SK-N-SH (cell line): ENCODE measurements around the gene RGS18. TPM values are rescaled to one million over a fixed set of nuclear protein-coding genes. Genes with fewer than 3 reads are reported as not detected.

Experiments used
- CTCF ChIA-PET: fragments of 300-600, 350-600 bp; formaldehyde crosslinking; extraction: SDS; loops from one replicate; lab custom pipeline; 2021; lab: Yijun Ruan, JAX
- POLR2A ChIA-PET: fragments of 350-600 bp; sonication (Branson Sonifier 250); formaldehyde crosslinking; extraction: SDS; loops from one replicate; lab custom pipeline; 2020; ENCODE audit warnings: antibody characterized with exemption, inconsistent platforms; lab: Yijun Ruan, JAX
- DNase-seq: peaks from one replicate; pipeline ENCODE4 v3.0.0; 2012
- H2AFZ ChIP-seq: fragments of 200-600 bp; sonication (generic); 2 replicates; pipeline ENCODE4 v1.8.1; 2016; ENCODE audit warnings: antibody characterized with exemption, mild to moderate bottlenecking, low read depth
- H3F3A ChIP-seq: fragments of 200-600 bp; sonication (generic); replicated peaks from 2 replicates; pipeline ENCODE3; 2016; ENCODE audit warnings: antibody characterized with exemption, mild to moderate bottlenecking; ENCODE audit not compliant: insufficient read depth
- H3K27ac ChIP-seq, 2 experiments: fragments of 200-500 bp in 1 of 2; fragments of 200-600 bp in 1 of 2; sonication (Bioruptor generic) in 1 of 2; sonication (generic), shearing (Covaris generic) in 1 of 2; 2 replicates each; pipeline versions ENCODE4 v1.5.1 to v1.6.1; 2014 to 2016; ENCODE audit warnings: low read depth in 2 of 2, inconsistent platforms in 1 of 2, low read length in 1 of 2, mild to moderate bottlenecking in 1 of 2, mixed read lengths in 1 of 2
- H3K27me3 ChIP-seq: fragments of 200-600 bp; sonication (generic), shearing (Covaris generic); 2 replicates; pipeline ENCODE4 v1.6.1; 2016; ENCODE audit warnings: mixed run types; ENCODE audit not compliant: insufficient read depth
- H3K36me3 ChIP-seq, 2 experiments: fragments of 200-500 bp in 1 of 2; fragments of 200-600 bp in 1 of 2; sonication (Bioruptor generic) in 1 of 2; sonication (generic) in 1 of 2; replicated peaks in 1 of 2; 2 replicates each; pipeline versions ENCODE3 to v1.5.1; 2014 to 2016; ENCODE audit warnings: low read length in 1 of 2, mild to moderate bottlenecking in 1 of 2; ENCODE audit not compliant: insufficient read depth in 2 of 2, control insufficient read depth in 1 of 2
- H3K4me1 ChIP-seq, 2 experiments: fragments of 200-500 bp in 1 of 2; fragments of 200-600 bp in 1 of 2; sonication (Bioruptor generic) in 1 of 2; sonication (generic), shearing (Covaris generic) in 1 of 2; 2 replicates each; pipeline versions ENCODE4 v1.5.1 to v1.6.1; 2014 to 2016; ENCODE audit warnings: low read depth in 1 of 2, low read length in 1 of 2, mixed run types in 1 of 2; ENCODE audit not compliant: insufficient read depth in 2 of 2, control insufficient read depth in 1 of 2
- H3K4me2 ChIP-seq: fragments of 200-600 bp; sonication (generic), shearing (Covaris generic); 2 replicates; pipeline ENCODE4 v1.6.1; 2017; ENCODE audit warnings: mixed run types
- H3K4me3 ChIP-seq, 2 experiments: fragments of 200-500 bp in 1 of 2; fragments of 200-600 bp in 1 of 2; sonication (Bioruptor generic) in 1 of 2; sonication (generic), shearing (Covaris generic) in 1 of 2; 2 replicates each; pipeline versions ENCODE4 v1.5.1 to v1.8.1; 2014 to 2016; ENCODE audit warnings: low read depth in 2 of 2, inconsistent platforms in 1 of 2, low read length in 1 of 2, mild to moderate bottlenecking in 1 of 2, mixed read lengths in 1 of 2, moderate library complexity in 1 of 2
- H3K79me2 ChIP-seq: fragments of 200-600 bp; sonication (generic); 2 replicates; pipeline ENCODE4 v1.8.1; 2017; ENCODE audit warnings: mild to moderate bottlenecking; ENCODE audit not compliant: insufficient read depth
- H3K9ac ChIP-seq: fragments of 200-600 bp; sonication (generic); 2 replicates; pipeline ENCODE4 v1.6.1; 2017; ENCODE audit warnings: mixed run types
- H3K9me2 ChIP-seq: fragments of 200-600 bp; sonication (generic); 2 replicates; pipeline ENCODE4 v1.6.1; 2017; ENCODE audit warnings: mixed run types
- H3K9me3 ChIP-seq: fragments of 200-600 bp; sonication (generic); 2 replicates; pipeline ENCODE4 v1.6.1; 2017; ENCODE audit warnings: mixed run types, mild to moderate bottlenecking, moderate library complexity
- H4K20me1 ChIP-seq: fragments of 200-600 bp; sonication (generic); 2 replicates; pipeline ENCODE4 v1.6.1; 2017; ENCODE audit warnings: mild to moderate bottlenecking, mixed run types; ENCODE audit not compliant: insufficient read depth
- CHD2 ChIP-seq: fragments of 150-350 bp; IDR thresholded peaks from 2 replicates; pipeline ENCODE4 v1.6.1; 2018; ENCODE audit warnings: low read length; ENCODE audit not compliant: partially characterized antibody
- CTCF ChIP-seq: fragments of 200-600 bp; sonication (generic); IDR thresholded peaks from 2 replicates; pipeline ENCODE4 v1.6.1; 2017; ENCODE audit warnings: antibody characterized with exemption, mild to moderate bottlenecking, moderate library complexity
- EP300 ChIP-seq, 2 experiments: IDR thresholded peaks; 2 replicates each; pipeline versions ENCODE4 v1.4.0 to v1.6.1; 2012; ENCODE audit warnings: borderline replicate concordance in 1 of 2, low read depth in 1 of 2, low read length in 1 of 2
- FOXJ3 ChIP-seq: sonication (generic); formaldehyde crosslinking; IDR thresholded peaks from 2 replicates; pipeline ENCODE4 v1.5.1; 2020; ENCODE audit warnings: mild to moderate bottlenecking, missing genetic modification reagents
- FOXM1 ChIP-seq: IDR thresholded peaks from 2 replicates; pipeline ENCODE4 v1.4.0; 2012; ENCODE audit warnings: low read depth, mild to moderate bottlenecking
- GATA2 ChIP-seq: sonication (generic); formaldehyde crosslinking; IDR thresholded peaks from 2 replicates; pipeline ENCODE4 v1.5.0; 2020; ENCODE audit warnings: mild to moderate bottlenecking, missing genetic modification reagents
- MAX ChIP-seq: IDR thresholded peaks from 2 replicates; pipeline ENCODE4 v1.4.0; 2012; ENCODE audit warnings: low read depth
- REST ChIP-seq: IDR thresholded peaks from 2 replicates; pipeline ENCODE4 v1.6.1; 2012; ENCODE audit warnings: mild to moderate bottlenecking, low read depth, low read length, moderate library complexity
- SIN3A ChIP-seq: IDR thresholded peaks from 2 replicates; pipeline ENCODE4 v1.6.1; 2012; ENCODE audit warnings: low read depth, mild to moderate bottlenecking, low read length, moderate library complexity, borderline replicate concordance
- SMC3 ChIP-seq: IDR thresholded peaks from 2 replicates; pipeline ENCODE4 v1.6.1; 2012; ENCODE audit warnings: low read depth, low read length, improper control_type of control experiment
- TAF1 ChIP-seq: IDR thresholded peaks from 2 replicates; pipeline ENCODE4 v1.6.1; 2012; ENCODE audit warnings: low read depth, mild to moderate bottlenecking, low read length, moderate library complexity, borderline replicate concordance
- USF2 ChIP-seq: fragments of 150-350 bp; IDR thresholded peaks from 2 replicates; pipeline ENCODE4 v1.6.1; 2017; ENCODE audit warnings: antibody characterized with exemption, low read length, low read depth, borderline replicate concordance
- YY1 ChIP-seq: IDR thresholded peaks from 2 replicates; pipeline ENCODE4 v1.4.0; 2012; ENCODE audit warnings: low read depth, mild to moderate bottlenecking
- WGBS: methylation state at CpG from one replicate; pipeline ENCODE4 v1.1.6; 2017; ENCODE audit warnings: low lambda C conversion rate; 5-methylcytosine and 5-hydroxymethylcytosine counted together
- polyA plus RNA-seq, 3 experiments: library from polyadenylated mRNA; depleted of rRNA; stranded (reverse); fragments of >200 nt; gene quantifications; 2 replicates each; pipeline ENCODE4 v1.2.3, GENCODE V29; 2012

The RGS18 gene
- polyA plus RNA-seq, 1 of the 3 experiments (the other 2 are of a cell fraction): not detected

GRCh38 chr1:192168964-192169363, 10.7 kb downstream of the RGS18 start:
- Histone ChIP-seq H3K9me2 (no peaks in the 10 kb centered on the region), H3K9ac (no peak overlapping the region), H3K4me1 (no peaks in the 10 kb centered on the region; a peak in 1 of 4 replicates)
- TF ChIP-seq TAF1: no peak
- no peak for TF ChIP-seq MAX
- no peak for TF ChIP-seq SMC3
- TF ChIP-seq SIN3A: no peak
- no peak for TF ChIP-seq YY1
- no peak for TF ChIP-seq FOXM1
- TF ChIP-seq, all 33 proteins: peak for 0
- ChIA-PET POLR2A (no interaction called here), CTCF (no interaction called here)
- peaks cover 4% of the 10 kb centered on the region; the same call in 1 of the 2 replicates for H3K9me3 ChIP-seq
- WGBS: 4% methylated on average over 4 of the region's 4 CpGs
- H3K79me2 ChIP-seq: no peaks in the 10 kb centered on the region
- no peaks in the 10 kb centered on the region for H3F3A ChIP-seq
- no peak for DNase-seq
- no peaks in the 10 kb centered on the region for H4K20me1 ChIP-seq
- H3K36me3 ChIP-seq: no peaks in the 10 kb centered on the region
- no peak overlapping the region for H3K4me2 ChIP-seq
- no peaks in the 10 kb centered on the region for H3K27me3 ChIP-seq
- no peak overlapping the region for H3K27ac ChIP-seq
- no peak overlapping the region for H3K4me3 ChIP-seq
- H2AFZ ChIP-seq: no peak overlapping the region

- no peak for TF ChIP-seq EP300 (IDR thresholded peaks at IDR 0.05; ENCODE audit: borderline replicate concordance in 1 of 2, low read depth in 1 of 2, low read length in 1 of 2)
- no peak for TF ChIP-seq USF2
- TF ChIP-seq FOXJ3 (CRISPR knock-in tag): no peak
- no peak for TF ChIP-seq GATA2 (CRISPR knock-in tag)
- TF ChIP-seq CTCF: no peak
- no peak for TF ChIP-seq TAF1
- TF ChIP-seq REST: no peak
- TF ChIP-seq CHD2: no peak
- Histone ChIP-seq H3K27ac (no peak overlapping the region), H3K36me3 (no peaks in the 10 kb centered on the region), H3K9ac (no peak overlapping the region), H4K20me1 (no peaks in the 10 kb centered on the region), H3K27me3 (no peaks in the 10 kb centered on the region), H3K4me1 (no peaks in the 10 kb centered on the region; a peak in 1 of 4 replicates), H3K9me3 (peaks cover 2% of the 10 kb centered on the region; the same call in 1 of the 2 replicates), H3K9me2 (no peaks in the 10 kb centered on the region), H3K79me2 (no peaks in the 10 kb centered on the region), H2AFZ (no peak overlapping the region), H3K4me2 (no peak overlapping the region), H3K4me3 (no peak overlapping the region), H3F3A (no peaks in the 10 kb centered on the region)
- WGBS: 11% methylated on average over 6 of the region's 6 CpGs
- no peak for DNase-seq
- ChIA-PET CTCF (interaction anchor here (0.7 kb wide), 1 partner anchor 32 kb away, joined by 3 read pairs; no protein-coding TSS in a partner anchor), POLR2A (no interaction called here)
Measured at GRCh38 chr1:192170196-192170984, 12.1 kb downstream of the RGS18 start.
